ENCODE results near the gene SMARCAD1.

The SMARCAD1 gene

DNA sequence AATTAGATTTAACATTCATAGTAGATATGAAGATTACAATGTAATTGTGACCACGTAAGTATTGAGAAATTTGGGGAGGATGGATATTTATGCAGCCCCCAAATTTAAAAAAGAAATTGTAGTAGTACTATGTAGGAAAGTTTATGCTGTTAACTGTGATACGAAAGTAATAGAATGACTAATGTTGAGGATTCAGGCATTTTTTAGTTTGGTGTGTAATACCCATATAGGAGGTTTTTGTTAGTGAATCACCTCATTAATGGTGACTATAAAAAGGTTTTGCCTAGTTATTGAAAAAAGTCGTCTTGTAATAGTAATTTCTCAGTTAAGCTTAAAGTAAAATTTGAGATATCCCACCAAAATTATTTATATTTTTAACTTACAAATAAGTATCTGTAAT is 67.2 kb downstream of the SMARCAD1 start:
- no peak overlapping the region for H3K4me3 ChIP-seq (ENCODE audit: low read depth, low read length)
- TF ChIP-seq MYC (IDR thresholded peaks at IDR 0.05; ENCODE audit: low read depth, low read length) (no peak), POLR2A (IDR thresholded peaks at IDR 0.05; ENCODE audit: extremely low read depth, insufficient read length) (no peak)
- TF ChIP-seq, protein P1, sequence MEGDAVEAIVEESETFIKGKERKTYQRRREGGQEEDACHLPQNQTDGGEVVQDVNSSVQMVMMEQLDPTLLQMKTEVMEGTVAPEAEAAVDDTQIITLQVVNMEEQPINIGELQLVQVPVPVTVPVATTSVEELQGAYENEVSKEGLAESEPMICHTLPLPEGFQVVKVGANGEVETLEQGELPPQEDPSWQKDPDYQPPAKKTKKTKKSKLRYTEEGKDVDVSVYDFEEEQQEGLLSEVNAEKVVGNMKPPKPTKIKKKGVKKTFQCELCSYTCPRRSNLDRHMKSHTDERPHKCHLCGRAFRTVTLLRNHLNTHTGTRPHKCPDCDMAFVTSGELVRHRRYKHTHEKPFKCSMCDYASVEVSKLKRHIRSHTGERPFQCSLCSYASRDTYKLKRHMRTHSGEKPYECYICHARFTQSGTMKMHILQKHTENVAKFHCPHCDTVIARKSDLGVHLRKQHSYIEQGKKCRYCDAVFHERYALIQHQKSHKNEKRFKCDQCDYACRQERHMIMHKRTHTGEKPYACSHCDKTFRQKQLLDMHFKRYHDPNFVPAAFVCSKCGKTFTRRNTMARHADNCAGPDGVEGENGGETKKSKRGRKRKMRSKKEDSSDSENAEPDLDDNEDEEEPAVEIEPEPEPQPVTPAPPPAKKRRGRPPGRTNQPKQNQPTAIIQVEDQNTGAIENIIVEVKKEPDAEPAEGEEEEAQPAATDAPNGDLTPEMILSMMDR (IDR thresholded peaks at IDR 0.05; ENCODE audit: low read depth, low read length) = no peak
- TF ChIP-seq, protein P2, sequence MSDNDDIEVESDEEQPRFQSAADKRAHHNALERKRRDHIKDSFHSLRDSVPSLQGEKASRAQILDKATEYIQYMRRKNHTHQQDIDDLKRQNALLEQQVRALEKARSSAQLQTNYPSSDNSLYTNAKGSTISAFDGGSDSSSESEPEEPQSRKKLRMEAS (IDR thresholded peaks at IDR 0.05; ENCODE audit: low read depth, low read length) = no peak
- DNase-seq (ENCODE audit: low read depth) = no peak

DNA sequence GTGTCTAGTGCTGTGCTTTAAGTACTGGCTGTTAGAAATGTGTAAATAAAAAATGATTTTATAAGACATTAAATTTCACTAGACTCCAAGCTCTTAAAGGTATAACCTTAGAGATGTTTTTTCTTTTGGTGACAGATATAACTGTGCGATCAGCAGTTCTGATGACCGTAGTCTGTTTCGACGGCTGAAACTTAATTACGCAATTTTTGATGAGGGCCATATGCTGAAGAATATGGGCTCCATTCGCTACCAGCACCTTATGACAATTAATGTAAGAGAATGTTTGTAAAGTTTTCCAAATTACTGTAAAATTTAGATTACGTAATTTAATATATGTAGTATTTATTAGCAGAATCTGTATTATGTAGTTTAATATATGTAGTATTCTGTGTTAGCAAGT is 68.5 kb downstream of the SMARCAD1 start:
- H3K4me3 ChIP-seq (ENCODE audit: low read depth, low read length) = no peak overlapping the region
- TF ChIP-seq, protein P2 (IDR thresholded peaks at IDR 0.05; ENCODE audit: low read depth, low read length) = no peak
- TF ChIP-seq MYC (IDR thresholded peaks at IDR 0.05; ENCODE audit: low read depth, low read length) (no peak), POLR2A (IDR thresholded peaks at IDR 0.05; ENCODE audit: extremely low read depth, insufficient read length) (no peak)
- TF ChIP-seq, protein P1 (IDR thresholded peaks at IDR 0.05; ENCODE audit: low read depth, low read length) = no peak
- no peak for DNase-seq (ENCODE audit: low read depth)

DNA sequence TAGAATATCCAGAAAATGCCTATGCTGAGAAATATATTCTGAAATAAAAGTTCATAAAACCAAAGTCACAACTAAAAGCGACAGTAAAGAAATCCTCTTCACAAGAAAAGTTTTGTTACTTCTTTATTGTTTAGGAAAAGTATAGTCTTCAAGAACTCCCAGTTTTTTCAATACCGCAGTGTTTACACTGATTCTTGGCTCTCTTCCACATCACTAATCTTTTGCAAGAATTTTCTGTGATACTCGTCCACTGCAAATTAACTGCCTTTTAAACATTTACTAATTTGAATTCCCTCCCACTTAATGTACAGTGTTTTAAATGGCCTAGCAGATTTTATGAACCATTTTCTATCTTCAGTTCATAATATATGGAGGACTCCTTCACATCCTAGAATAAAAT is 69.9 kb downstream of the SMARCAD1 start:
- DNase-seq (ENCODE audit: low read depth) = no peak
- H3K4me3 ChIP-seq (ENCODE audit: low read depth, low read length) = no peak overlapping the region
- TF ChIP-seq MYC (IDR thresholded peaks at IDR 0.05; ENCODE audit: low read depth, low read length) = no peak
- TF ChIP-seq, protein P1 (IDR thresholded peaks at IDR 0.05; ENCODE audit: low read depth, low read length) = no peak
- no peak for TF ChIP-seq POLR2A (IDR thresholded peaks at IDR 0.05; ENCODE audit: extremely low read depth, insufficient read length)
- TF ChIP-seq, protein P2 (IDR thresholded peaks at IDR 0.05; ENCODE audit: low read depth, low read length) = no peak

DNA sequence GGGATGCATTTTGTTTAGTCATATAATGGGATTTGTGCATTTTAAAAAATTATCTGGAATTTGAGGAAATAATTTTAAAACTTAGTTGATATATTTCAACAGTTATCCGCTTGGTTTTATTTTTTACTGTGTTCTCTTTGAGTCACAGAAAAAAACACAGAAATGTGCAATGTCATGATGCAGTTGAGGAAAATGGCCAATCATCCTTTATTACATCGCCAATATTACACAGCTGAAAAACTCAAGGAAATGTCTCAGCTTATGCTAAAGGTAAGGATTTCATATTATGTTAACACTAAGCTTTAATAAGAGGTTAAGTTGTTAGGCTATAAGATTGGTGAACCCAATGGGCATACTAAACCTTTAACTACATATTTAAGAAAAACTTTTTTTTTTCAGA is 71.1 kb downstream of the SMARCAD1 start:
- no peak overlapping the region for H3K4me3 ChIP-seq (ENCODE audit: low read depth, low read length)
- DNase-seq (ENCODE audit: low read depth) = no peak
- TF ChIP-seq MYC (IDR thresholded peaks at IDR 0.05; ENCODE audit: low read depth, low read length) (no peak), POLR2A (IDR thresholded peaks at IDR 0.05; ENCODE audit: extremely low read depth, insufficient read length) (no peak)
- TF ChIP-seq, protein P2 (IDR thresholded peaks at IDR 0.05; ENCODE audit: low read depth, low read length) = no peak
- TF ChIP-seq, protein P1 (IDR thresholded peaks at IDR 0.05; ENCODE audit: low read depth, low read length) = no peak

DNA sequence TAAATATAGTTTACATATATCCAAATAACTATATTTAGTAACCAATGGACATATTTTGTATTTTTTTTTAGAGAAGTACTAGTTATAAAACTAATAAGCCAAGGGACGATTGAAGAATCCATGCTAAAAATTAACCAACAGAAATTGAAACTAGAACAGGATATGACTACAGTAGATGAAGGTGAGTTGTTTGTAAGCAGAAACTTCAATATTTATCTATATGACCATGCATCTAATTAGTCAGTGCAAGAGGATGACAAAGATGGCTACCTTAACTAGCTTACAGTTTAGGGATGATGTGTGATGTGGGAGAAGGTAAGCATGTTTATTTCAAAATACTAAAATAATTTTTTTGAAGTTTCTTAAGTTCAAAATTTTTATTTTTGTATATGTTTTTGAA is 77.2 kb downstream of the SMARCAD1 start:
- TF ChIP-seq, protein P1 (IDR thresholded peaks at IDR 0.05; ENCODE audit: low read depth, low read length) = no peak
- TF ChIP-seq MYC (IDR thresholded peaks at IDR 0.05; ENCODE audit: low read depth, low read length) (no peak), POLR2A (IDR thresholded peaks at IDR 0.05; ENCODE audit: extremely low read depth, insufficient read length) (no peak)
- TF ChIP-seq, protein P2 (IDR thresholded peaks at IDR 0.05; ENCODE audit: low read depth, low read length) = no peak
- no peak overlapping the region for H3K4me3 ChIP-seq (ENCODE audit: low read depth, low read length)
- no peak for DNase-seq (ENCODE audit: low read depth)

DNA sequence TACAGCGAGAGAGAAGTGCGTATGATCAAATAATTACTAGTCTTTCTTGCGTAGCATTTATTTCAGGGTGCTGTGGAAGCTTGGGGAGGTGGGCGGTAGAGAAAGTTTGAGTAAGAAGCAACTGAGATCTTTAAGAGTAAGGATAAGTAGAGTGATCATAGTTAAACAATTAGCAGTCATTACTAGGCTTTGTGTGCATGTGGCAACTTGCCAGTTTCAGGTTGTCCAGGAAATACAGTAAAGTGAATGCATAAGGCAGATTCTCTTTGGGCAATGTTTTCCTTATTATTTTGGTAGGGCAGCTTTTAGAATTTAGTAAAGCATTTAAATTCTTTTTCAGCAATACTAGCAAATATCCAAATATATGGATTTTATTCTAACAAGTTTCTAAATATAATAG is 78.0 kb downstream of the SMARCAD1 start:
- no peak overlapping the region for H3K4me3 ChIP-seq (ENCODE audit: low read depth, low read length)
- no peak for DNase-seq (ENCODE audit: low read depth)
- TF ChIP-seq, protein P2 (IDR thresholded peaks at IDR 0.05; ENCODE audit: low read depth, low read length) = no peak
- TF ChIP-seq POLR2A (IDR thresholded peaks at IDR 0.05; ENCODE audit: extremely low read depth, insufficient read length) (no peak), MYC (IDR thresholded peaks at IDR 0.05; ENCODE audit: low read depth, low read length) (no peak)
- TF ChIP-seq, protein P1 (IDR thresholded peaks at IDR 0.05; ENCODE audit: low read depth, low read length) = no peak

All from NB4 (cell line).